Measurements from ENCODE around the gene CCDC54. TPM values are rescaled to one million over a fixed set of nuclear protein-coding genes. Genes with fewer than 3 reads are reported as not detected.

CCDC54 gene
- polyA plus RNA-seq, 1 donor from 2014 or later, result not detected

DNA sequence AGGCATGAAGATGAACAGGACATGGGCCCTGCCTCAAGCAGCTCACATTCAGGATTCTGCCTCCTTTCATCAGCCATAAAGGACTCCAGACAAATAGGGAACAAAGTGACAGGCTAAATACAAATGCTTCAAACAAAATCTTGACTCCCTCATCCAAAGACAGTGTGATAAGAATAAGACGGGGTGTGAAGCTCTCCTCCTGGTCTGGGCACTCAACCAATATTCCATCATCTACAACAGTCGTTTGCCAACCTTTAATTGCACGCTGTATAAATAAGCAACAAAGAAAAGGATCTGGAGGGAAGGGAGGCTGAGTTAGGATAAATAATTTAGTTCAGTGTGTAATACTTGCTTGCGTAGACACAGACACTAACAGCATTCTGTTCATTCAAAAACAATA is 5.4 kb downstream of the CCDC54 start:
- no peak overlapping the region for H2AFZ ChIP-seq (ENCODE audit: low read depth, low read length)
- TF ChIP-seq TAF1 (IDR thresholded peaks at IDR 0.05; ENCODE audit: low read depth) (no peak), SMC3 (conservative IDR thresholded peaks at IDR 0.05; ENCODE audit: poor library complexity) (no peak), RAD21 (conservative IDR thresholded peaks at IDR 0.05) (no peak), EZH2 (IDR thresholded peaks at IDR 0.05; ENCODE audit: borderline replicate concordance, insufficient read depth, low read length, poor library complexity, severe bottlenecking) (no peak), MXI1 (conservative IDR thresholded peaks at IDR 0.05; ENCODE audit: poor library complexity, severe bottlenecking) (no peak)

GRCh38 chr3:107384428-107384827 is 7.2 kb downstream of the CCDC54 start:
- no peak overlapping the region for H2AFZ ChIP-seq (ENCODE audit: low read depth, low read length)
- no peaks in the 10 kb centered on the region for H3K9me3 ChIP-seq (ENCODE audit: low read length)
- no peaks in the 10 kb centered on the region for H3K27me3 ChIP-seq (ENCODE audit: insufficient read depth, low read depth, low read length)
- TF ChIP-seq MXI1 (conservative IDR thresholded peaks at IDR 0.05; ENCODE audit: poor library complexity, severe bottlenecking) (no peak), EP300 (conservative IDR thresholded peaks at IDR 0.05; ENCODE audit: poor library complexity, severe bottlenecking) (no peak), POLR2AphosphoS5 (IDR thresholded peaks at IDR 0.05) (no peak), CTCF (IDR thresholded peaks at IDR 0.05; ENCODE audit: poor library complexity, severe bottlenecking) (no peak), SMC3 (conservative IDR thresholded peaks at IDR 0.05; ENCODE audit: poor library complexity) (no peak), TAF1 (IDR thresholded peaks at IDR 0.05; ENCODE audit: low read depth) (no peak), RAD21 (conservative IDR thresholded peaks at IDR 0.05) (no peak), EZH2 (IDR thresholded peaks at IDR 0.05; ENCODE audit: borderline replicate concordance, insufficient read depth, low read length, poor library complexity, severe bottlenecking) (no peak)
- TF ChIP-seq, protein P1, sequence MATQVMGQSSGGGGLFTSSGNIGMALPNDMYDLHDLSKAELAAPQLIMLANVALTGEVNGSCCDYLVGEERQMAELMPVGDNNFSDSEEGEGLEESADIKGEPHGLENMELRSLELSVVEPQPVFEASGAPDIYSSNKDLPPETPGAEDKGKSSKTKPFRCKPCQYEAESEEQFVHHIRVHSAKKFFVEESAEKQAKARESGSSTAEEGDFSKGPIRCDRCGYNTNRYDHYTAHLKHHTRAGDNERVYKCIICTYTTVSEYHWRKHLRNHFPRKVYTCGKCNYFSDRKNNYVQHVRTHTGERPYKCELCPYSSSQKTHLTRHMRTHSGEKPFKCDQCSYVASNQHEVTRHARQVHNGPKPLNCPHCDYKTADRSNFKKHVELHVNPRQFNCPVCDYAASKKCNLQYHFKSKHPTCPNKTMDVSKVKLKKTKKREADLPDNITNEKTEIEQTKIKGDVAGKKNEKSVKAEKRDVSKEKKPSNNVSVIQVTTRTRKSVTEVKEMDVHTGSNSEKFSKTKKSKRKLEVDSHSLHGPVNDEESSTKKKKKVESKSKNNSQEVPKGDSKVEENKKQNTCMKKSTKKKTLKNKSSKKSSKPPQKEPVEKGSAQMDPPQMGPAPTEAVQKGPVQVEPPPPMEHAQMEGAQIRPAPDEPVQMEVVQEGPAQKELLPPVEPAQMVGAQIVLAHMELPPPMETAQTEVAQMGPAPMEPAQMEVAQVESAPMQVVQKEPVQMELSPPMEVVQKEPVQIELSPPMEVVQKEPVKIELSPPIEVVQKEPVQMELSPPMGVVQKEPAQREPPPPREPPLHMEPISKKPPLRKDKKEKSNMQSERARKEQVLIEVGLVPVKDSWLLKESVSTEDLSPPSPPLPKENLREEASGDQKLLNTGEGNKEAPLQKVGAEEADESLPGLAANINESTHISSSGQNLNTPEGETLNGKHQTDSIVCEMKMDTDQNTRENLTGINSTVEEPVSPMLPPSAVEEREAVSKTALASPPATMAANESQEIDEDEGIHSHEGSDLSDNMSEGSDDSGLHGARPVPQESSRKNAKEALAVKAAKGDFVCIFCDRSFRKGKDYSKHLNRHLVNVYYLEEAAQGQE (IDR thresholded peaks at IDR 0.05; ENCODE audit: borderline replicate concordance), result no peak
- H3K9ac ChIP-seq (ENCODE audit: low read length), result no peak overlapping the region
- H3F3A ChIP-seq (ENCODE audit: insufficient read depth, low read length, poor library complexity, severe bottlenecking), result no peaks in the 10 kb centered on the region
- no peaks in the 10 kb centered on the region for H3K9me2 ChIP-seq (ENCODE audit: insufficient read depth, low read length)
- no peaks in the 10 kb centered on the region for H3K36me3 ChIP-seq (ENCODE audit: insufficient read depth, low read length)
- no peak overlapping the region for H3K4me2 ChIP-seq (ENCODE audit: low read length)
- no peak overlapping the region for H3K4me3 ChIP-seq (ENCODE audit: low read length)
- H4K20me1 ChIP-seq (ENCODE audit: insufficient read depth), result no peaks in the 10 kb centered on the region
- no peak overlapping the region for H3K27ac ChIP-seq (ENCODE audit: low read length)
- no peaks in the 10 kb centered on the region for H3K79me2 ChIP-seq (replicated peaks; ENCODE audit: insufficient read depth, low read length)

More for the DNA sequence above, 5.4 kb downstream of the CCDC54 start:
- no peaks in the 10 kb centered on the region for H3K9me3 ChIP-seq (ENCODE audit: low read length)
- H4K20me1 ChIP-seq (ENCODE audit: insufficient read depth), result no peaks in the 10 kb centered on the region
- H3K4me3 ChIP-seq (ENCODE audit: low read length), result no peak overlapping the region
- no peaks in the 10 kb centered on the region for H3K27me3 ChIP-seq (ENCODE audit: insufficient read depth, low read depth, low read length)
- H3K4me2 ChIP-seq (ENCODE audit: low read length), result no peak overlapping the region
- no peaks in the 10 kb centered on the region for H3K36me3 ChIP-seq (ENCODE audit: insufficient read depth, low read length)
- H3K9ac ChIP-seq (ENCODE audit: low read length), result no peak overlapping the region
- H3K79me2 ChIP-seq (replicated peaks; ENCODE audit: insufficient read depth, low read length), result no peaks in the 10 kb centered on the region
- no peaks in the 10 kb centered on the region for H3F3A ChIP-seq (ENCODE audit: insufficient read depth, low read length, poor library complexity, severe bottlenecking)
- no peak overlapping the region for H3K27ac ChIP-seq (ENCODE audit: low read length)
- H3K9me2 ChIP-seq (ENCODE audit: insufficient read depth, low read length), result no peaks in the 10 kb centered on the region
